GM18873 (cell line): ENCODE data around the gene C1orf74.

Source experiments
- ATAC-seq: cut with Tn5 transposase; IDR thresholded peaks from one replicate; pipeline ENCODE4 v1.9.1; 2021; ENCODE audit warnings: mild to moderate bottlenecking, moderate library complexity, moderate number of reproducible peaks; ENCODE audit not compliant: unreplicated experiment, low FRiP score

The C1orf74 gene

GRCh38 chr1:209784265-209785169, at the start of gene C1orf74:
TSS of gene C1orf74 (minus strand) at chr1:209784559. CDS start at chr1:209783634, 925 bp downstream.
- peak; percentile 92 for ATAC-seq

GRCh38 chr1:209831615-209832014, 47.3 kb upstream of the C1orf74 start:
- no peak for ATAC-seq

- no peak for ATAC-seq
Measured at GRCh38 chr1:209830722-209831121, 46.4 kb upstream of the C1orf74 start.

GRCh38 chr1:209829716-209830115, 45.4 kb upstream of the C1orf74 start:
- ATAC-seq: no peak

GRCh38 chr1:209827384-209828262, 43.3 kb upstream of the C1orf74 start, which contains the start of gene UTP25:
TSS of gene UTP25 (plus strand) at chr1:209827972. CDS start at chr1:209828064, 92 bp downstream.
- peak; percentile 90 for ATAC-seq

- no peak for ATAC-seq
Measured at GRCh38 chr1:209825591-209826434, 41.5 kb upstream of the C1orf74 start.

GRCh38 chr1:209823143-209824041, 39.0 kb upstream of the C1orf74 start:
- no peak for ATAC-seq

GRCh38 chr1:209822706-209823105, 38.3 kb upstream of the C1orf74 start:
- ATAC-seq: no peak

GRCh38 chr1:209820986-209821385, 36.6 kb upstream of the C1orf74 start:
- no peak for ATAC-seq

- ATAC-seq: no peak
Measured at GRCh38 chr1:209819058-209819457, 34.7 kb upstream of the C1orf74 start.

GRCh38 chr1:209817691-209818090, 33.3 kb upstream of the C1orf74 start:
- no peak for ATAC-seq

- ATAC-seq: no peak
Measured at GRCh38 chr1:209816923-209817322, 32.6 kb upstream of the C1orf74 start.

- no peak for ATAC-seq
Measured at GRCh38 chr1:209815931-209816341, 31.6 kb upstream of the C1orf74 start.

- ATAC-seq: no peak
Measured at GRCh38 chr1:209815490-209815889, 31.1 kb upstream of the C1orf74 start.

- no peak for ATAC-seq
Measured at GRCh38 chr1:209813902-209814301, 29.5 kb upstream of the C1orf74 start.

- ATAC-seq: no peak
Measured at GRCh38 chr1:209810783-209811182, 26.4 kb upstream of the C1orf74 start.

GRCh38 chr1:209809611-209810010, 25.3 kb upstream of the C1orf74 start:
- ATAC-seq: no peak

GRCh38 chr1:209808059-209808581, 23.8 kb upstream of the C1orf74 start:
- ATAC-seq: no peak

- ATAC-seq: no peak
Measured at GRCh38 chr1:209807509-209807908, 23.1 kb upstream of the C1orf74 start.
